HCEC 1CT (cell line): ENCODE data around the gene ANK3.
"Not testable (repeated sequence)": the region's sequence is repeated elsewhere in the genome, so short reads cannot be mapped to it uniquely, and the experiment has no call there.

Experiments
- DNase-seq: peaks from one replicate; pipeline ENCODE4 v3.0.0-alpha.2; 2017

Gene ANK3

DNA sequence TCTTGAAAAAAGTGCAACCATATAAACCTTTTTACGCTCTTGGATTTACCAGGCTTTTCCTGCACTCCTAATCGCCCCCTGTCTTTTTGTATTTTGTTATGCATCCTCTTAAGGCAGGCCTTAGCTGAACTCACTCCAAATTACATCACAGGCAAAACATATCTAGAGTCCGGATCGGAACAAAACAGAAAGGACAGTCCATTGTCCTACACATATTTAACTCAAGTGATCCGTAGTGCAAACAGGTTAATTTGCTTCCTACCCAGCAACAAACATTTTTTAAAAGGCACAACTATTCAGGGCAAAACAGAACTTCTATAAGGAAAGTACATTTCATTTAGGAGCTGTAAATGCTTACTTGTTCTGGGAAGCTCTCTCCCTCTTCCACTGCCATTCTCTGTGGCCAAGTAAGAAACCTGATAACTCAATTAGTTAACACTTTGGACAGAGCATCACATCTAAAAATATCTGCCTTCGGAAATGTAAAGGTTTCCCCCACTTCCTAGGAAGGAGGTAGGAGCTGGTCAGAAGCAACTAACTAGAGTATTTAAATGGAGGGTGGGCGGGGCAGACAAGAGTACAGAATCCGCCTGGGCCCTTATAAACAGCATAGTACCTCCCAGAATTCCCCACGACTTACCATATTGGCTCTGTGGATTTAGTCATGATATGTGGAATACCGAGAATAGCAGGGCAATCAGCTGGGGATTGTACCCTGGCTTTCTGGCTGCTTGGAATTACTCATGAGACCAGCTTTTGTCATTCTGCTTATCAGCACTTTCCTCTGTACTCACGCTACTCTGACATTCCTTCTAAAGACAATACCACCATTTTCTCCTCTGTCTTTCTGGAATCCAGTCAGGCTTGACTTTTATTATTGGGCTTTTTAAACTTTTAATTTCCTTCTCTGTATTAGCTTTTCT lies 89.5 kb downstream of the ANK3 start:
- no peak for DNase-seq

DNA sequence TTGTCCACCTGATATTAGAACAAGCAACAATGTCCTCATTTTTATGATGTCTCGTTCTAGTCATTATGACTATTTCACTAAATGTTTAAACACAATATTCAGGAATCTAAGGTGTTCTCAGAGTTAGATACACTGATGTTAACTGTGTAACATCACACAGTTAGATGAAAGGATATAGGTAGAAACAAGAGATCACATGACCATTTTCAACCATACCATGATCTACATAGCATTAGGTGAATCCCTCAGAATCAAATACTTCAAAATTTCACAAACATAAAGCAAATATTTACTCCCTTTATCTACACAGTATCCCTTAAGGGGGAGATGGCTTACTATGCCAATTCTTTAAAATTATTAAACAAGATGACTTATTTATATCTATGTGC lies 90.3 kb downstream of the ANK3 start:
- DNase-seq, result no peak

DNA sequence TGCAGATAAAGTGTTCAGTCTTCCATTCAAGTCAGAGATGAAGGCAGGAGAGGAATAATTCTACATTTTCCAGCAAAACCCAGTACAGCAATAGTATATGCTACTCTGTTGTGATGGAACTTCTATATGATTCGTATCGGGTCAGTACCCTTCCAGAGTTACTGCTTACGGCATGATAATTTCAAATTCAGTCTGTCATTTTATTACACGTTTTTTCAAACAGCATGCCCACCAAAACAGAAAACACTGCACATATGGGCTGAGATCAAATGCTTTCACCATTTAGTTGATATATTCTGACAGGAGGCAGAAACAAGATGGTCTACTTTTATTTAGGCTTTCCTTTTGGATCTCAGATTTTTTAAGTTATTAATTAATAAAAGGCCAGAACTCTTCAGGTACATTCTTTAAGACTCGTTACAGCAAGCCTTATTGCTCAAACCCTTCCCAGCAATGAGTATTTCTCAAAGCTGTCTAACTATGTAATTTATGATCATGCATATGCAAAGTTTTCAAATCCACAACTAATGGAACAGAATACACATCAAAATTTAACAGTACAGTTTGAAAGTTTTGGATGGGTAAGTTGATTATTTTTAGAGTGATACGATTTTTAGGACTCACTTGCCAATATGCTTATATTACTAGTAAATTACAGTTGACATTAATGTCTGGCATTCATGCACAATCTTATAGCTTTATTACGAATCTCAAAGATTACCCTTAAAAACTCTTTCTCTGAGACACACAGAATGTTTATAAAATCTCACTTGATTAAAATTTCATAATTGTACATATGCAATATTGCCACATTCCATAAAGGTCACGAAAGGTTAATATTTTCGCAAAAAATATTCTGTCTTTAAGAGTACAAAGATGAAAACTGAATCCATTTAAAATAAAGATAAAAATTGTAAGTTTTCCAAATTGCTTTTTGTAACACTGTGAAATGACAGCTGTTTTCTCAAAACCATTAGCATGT lies 91.0 kb downstream of the ANK3 start:
- no peak for DNase-seq

DNA sequence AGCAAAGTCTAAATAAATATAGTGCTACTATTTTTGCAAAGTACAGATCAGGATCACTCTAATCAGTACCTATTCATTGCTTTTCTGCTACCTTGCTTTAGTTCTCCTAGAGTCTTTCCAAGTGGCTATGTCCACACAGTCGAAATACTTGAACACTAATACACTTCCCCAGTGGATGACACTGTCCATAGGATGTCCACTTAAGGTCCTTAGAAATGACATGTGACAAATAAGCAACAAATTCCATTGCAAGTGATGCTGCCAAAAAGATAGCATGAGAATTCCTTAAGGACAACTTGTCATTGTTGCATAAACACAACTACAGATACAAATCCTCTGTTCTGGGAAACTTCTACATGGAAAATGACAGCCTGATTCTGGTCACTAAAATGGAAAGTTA lies 93.6 kb downstream of the ANK3 start:
- no peak for DNase-seq

DNA sequence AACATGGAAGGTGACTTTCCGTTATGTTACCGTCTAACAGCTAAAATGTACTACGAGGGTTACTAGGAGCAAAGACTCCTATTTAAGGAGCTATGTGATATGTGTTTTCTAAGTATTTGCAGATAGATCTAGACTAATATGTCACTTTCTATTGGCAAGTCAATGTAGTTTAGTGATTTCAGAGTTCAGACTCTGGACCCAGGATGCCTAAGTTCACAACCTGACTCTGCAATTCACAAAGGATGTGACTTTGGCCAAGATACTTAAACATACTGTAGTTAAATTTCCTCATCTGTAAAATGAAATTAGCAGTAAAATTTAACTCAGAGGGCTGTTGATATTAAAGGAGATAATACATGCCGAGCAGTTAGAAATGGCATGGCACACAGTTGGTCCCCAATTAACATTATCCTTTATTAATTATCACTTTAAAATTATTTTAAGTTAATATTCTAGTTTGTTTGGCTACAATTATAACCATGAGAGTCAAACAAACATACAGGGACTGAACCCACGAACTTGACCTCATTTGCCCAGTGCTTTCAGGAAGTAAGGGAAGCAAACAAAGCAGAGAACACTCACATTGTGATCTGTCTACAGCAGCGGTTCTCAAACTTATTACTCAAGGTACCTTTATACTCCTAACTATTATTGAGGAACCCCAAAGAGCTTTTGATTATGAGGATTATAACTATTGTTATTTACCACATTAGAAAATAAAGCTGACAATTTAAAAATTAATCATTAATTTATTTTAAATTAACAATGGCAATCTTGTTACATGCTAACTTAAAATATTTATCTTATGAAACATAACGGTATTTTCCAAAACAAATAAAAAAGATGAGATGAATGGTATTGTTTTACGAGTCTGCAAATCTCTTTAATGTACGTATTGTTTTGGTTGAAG lies 94.4 kb downstream of the ANK3 start:
- DNase-seq, result no peak

DNA sequence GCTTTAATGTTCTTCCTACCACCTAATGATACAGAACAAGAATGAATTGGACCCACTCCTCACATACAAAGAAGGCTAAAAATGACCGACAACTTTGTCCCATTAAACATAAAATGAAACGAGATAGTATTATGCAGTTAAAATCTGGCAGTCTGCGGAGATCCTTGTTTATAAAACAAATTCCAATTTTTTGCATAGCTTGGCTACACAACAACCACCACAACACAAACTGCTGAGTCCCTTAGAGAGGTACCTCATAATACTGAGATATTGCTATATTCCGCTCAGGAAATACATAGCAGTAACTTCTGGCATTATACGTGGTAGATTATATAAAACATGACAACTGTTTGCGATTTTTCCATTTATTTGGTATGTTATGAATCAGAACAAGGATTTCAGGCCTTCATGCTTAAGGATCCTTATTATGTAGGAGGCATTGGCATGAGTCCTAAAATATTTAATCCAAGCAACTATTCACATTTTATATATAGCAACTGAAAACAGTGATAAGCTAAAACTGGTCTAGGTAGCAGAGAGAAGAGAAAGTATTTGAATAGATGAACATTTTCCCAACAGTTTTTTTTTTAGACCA lies 96.0 kb downstream of the ANK3 start:
- DNase-seq, result no peak

DNA sequence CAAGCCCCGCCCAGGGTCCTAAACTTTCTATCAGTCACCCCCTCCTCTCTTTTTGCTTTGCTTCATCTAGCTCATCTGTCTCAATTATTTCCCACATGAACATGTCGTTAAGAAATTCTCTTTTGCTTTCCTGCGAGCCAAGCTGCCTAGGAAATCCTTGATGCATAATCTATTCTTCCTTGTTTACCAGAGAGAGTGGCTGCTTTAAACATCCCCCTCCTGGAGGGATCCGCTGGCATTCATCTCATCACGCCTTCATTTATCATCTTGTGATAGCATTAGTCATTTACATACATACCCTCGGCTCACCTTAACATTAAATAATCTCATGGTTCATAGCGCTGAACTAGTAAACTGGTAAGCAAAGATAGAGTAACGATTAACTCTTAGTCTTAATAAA lies 96.7 kb downstream of the ANK3 start:
- no peak for DNase-seq

DNA sequence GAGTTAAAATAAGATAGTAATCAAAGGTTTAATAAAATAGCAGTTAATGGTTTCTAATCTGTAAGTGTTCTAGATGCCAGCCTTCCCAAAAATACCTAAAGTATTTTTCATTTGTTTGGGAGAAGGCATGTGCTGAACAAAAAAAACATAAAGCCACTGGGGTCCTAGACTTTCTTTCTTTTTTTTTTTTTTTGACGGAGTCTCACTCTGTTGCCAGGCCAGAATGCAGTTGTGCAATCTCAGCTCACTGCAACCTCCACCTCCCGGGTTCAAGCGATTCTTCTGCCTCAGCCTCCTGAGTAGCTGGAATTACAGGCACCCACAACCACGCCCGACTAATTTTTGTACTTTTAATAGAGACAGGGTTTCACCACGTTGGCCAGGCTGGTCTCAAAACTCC lies 97.1 kb downstream of the ANK3 start:
- not testable (repeated sequence) for DNase-seq

DNA sequence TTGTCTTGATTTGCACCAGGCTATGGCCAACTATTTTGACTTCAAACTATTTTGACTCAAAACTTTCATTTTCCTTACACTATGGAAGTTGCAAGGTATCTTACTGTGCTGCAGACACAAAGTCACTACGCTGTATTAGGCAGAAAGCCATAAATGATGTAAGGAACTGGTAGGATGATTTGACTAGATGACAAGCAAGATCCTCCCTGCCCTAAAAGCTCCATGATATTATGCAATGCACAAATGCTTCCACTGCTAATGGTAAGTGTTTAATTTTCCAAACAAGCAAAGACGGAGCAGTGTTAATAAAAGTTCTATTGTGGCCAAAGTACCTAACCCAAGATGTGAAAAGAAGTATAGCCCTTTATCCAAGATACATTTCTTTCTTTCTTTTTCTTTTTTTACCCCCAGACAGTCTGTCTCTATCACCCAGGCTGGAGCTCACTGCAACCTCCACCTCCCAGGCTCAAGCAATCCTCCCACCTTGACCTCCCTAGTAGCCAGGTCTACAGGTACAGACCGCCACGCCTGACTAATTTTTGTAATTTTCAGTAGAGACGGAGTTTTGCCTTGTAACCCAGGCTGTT lies 98.2 kb downstream of the ANK3 start:
- no peak for DNase-seq

DNA sequence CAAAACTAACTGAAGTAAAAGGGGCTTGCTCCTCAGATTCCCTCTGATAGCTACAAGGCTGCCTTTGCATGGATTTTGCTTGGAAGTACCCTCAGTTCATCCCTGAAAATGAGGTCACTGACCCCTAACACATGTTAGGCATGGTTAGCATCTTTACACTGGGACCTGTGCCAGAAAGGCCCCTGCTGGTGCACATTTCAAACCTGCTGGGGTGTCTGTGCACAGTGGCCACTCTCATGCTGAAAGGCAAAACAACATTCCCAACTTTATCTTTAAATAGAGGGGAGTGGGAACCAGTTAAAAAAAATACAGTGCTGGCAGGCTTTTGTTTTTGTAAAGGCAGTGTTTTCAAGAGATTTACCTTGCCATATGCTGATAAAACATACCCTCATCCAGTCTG lies 99.1 kb downstream of the ANK3 start:
- no peak for DNase-seq

DNA sequence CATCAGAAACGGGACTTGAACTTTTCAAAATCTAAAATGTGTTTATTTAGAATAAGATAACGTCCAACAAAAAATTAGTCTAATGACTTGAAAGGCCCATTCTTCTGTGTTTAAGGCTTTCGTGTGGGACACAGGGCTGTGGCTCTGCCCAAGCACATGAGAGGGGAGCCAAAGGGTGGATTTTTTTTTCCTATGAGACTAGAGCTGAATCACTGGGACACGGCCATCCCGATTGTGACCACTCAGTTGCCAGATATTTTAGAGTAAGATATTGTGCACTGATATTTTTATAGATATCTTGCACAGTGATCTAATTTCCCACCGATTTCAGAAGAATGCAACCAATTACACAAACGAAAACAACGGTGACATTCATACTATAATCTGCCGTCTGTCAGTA lies 99.9 kb downstream of the ANK3 start:
- no peak for DNase-seq

DNA sequence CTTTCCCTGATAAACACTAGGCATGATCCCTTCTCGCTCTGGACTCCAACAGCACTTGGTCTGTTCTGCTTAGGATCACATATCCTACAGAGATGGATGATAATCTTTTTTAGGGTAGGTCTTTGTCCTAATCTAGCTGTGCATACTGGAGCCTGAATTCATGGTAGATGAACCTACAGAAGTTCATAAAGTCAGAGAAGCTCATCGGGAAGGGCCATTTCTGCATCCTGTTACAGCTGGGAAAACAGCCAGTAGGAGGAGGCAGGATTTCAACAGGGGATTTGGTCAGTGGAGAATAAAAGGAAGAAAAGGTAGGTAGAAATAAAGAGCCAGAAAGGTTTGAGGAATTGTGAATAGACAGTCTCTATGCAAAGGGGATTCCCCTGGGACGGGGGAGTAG lies 101.4 kb downstream of the ANK3 start:
- DNase-seq, result no peak

DNA sequence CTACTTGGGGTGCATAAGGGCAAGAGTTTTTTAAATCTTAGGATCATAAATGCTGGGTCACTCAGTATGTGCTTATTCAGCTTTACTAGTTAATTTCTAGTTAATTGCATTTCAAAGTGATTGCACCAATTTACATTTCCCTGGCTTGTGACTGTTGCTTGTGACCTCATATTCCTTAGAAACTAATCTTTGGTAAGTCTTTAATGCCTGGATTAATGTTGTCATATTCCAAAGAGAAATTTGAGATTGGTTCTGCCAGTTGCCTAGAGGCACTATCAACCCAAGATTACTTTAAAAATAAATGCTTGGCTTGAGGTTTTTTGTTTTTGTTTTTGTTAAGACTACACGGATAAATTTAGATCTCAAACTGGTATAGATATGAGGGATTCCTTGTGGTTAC lies 103.1 kb downstream of the ANK3 start:
- no peak for DNase-seq

DNA sequence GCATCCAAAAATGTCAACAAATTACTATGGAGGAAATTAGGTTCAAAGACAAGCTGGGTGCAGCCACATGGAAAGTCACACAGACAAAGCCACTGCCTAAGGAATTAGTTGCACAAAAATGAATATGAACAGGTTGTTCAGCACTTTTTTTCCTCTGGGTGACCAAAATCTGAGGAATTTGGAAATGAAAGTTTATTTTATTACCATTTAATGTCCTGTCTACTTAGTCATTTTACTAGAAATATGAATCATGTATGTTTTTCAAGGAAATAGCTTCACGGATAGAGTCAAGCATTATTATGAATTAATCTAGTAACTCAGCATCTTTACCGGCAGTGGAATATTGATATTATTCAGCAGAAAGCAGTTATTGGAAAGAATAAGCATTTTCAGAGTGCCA lies 106.3 kb downstream of the ANK3 start:
- DNase-seq, result peak; percentile 51

DNA sequence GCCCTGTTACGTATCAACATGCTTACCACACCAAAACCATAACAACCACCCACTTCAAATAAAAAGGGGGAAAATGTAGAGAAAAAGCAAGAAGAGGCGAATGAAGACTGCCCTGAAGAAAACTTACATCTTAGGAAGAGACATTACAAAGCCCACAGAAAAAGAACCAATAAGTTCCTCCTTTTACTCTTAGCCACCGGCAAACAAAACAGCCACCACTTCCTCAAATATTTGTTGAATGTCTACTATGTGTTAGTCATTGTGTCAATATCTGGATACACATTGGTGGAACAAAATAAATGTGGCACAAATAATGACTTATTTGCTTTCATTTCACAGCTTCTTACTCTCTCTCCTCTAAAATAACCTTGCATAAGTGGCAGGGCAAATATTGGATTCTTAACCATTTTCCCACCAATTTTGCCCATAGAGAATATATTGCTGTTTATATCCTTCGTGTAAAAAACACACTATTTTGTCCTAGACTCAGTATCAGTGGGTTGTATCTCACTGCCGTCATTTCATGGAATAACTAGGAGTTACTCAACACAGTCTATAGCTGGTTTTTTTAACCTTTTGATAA lies 106.8 kb downstream of the ANK3 start:
- DNase-seq, result peak; percentile 66

DNA sequence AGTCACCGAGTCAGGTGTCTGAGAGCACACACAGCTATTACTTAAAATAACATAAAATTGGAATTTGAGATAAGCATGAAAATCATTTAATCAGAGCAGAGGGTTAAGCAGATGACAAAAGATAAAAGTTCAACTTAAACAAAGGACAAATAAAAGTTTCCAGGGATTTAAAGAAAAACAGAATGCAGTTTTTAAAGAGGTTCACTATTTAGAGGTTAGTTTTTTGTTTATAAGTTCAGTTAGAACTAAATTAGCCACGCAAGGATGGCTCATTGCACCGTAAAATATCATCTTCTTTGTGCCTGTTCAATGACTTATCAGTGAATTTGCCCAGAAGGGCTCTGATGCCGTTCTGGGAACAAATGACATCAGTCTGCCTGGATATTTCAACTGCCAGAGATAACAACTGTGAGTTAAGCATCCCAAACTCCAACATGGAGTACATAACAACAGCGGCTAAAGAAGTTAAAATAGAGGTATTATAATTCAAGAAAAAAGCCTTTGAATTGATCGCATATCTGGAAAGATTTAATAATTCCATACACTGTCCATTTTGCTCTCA lies 107.8 kb downstream of the ANK3 start:
- DNase-seq, result no peak

DNA sequence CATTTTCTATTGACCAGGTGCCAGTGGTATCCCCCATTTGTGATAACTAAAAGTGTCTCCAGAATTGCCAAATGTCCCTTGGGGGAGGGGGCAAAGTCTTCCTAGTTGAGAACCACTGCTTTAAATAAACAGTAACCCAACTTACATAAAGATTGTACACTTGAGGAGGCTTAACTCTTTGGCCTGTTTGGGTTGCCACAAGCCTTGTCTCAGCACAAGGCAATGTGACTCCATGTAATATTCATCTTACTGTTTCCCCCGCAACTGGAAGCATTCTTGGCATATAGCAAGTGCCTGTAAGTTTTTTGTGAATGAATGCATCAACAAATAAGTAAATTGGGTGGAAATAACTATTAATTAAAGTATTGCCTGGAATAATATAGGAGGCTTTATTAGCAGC lies 108.3 kb downstream of the ANK3 start:
- DNase-seq, result peak; percentile 71

DNA sequence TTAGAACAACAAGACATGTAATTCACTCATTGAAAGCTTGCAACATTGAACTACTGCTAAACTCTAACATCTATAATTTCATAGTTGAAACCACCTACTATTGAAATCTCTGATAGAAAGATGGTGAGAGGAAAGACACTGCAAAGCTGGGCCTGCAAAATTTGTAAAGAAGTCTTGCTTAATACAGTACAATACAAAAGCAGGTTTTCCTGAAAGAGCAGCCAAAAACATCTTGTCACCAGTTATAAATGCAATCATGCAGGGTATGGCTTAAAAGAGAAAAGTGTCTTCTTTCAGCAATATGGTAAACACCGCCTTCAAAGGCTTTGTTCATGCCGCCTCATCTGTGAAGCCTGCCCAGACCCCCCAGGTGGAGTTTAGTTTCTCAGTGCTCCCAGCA lies 109.2 kb downstream of the ANK3 start:
- no peak for DNase-seq

DNA sequence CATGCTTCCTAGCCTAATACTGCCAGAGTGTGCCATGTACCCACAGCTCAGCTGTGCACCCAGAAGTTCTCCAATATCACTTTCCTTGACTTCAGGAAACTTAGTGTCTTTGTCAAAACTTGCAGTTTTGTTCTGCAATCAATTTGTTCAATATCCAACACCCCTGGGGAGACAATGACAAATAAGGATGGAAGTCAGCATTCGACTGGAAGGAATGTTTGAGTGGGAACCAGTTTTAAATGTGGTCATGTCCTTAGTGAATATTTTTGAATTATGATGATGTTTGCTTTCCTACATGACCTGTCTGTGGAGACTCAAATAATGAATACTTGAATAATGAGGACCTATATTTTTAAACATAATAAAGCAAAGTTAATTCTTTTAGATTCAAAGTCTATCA lies 112.0 kb downstream of the ANK3 start:
- no peak for DNase-seq

DNA sequence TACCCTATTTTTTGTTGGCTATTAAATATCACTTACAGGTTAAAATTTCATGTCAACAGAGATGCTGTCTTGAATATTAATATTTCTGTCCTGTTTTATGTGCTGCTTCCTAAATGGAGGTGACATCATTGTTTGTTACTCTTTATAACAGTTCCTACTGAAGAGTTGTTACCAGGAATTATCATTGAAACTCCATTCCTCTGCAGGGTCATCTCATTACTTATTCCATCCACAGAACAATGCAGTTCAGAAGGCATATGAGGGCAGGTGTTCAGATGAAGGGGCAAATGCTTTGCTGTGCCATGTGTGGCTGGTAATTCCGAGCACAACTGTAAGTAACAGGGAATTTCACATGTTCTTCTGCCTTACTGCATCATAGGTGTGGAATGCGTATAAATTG lies 113.4 kb downstream of the ANK3 start:
- no peak for DNase-seq
